Measurements from ENCODE around the gene GNAZ. TPM values are rescaled to one million over a fixed set of nuclear protein-coding genes. Genes with fewer than 3 reads are reported as not detected.
A peak's percentile ranks its signal among the peaks of the same experiment; 100 is the strongest.

GNAZ gene
- total and polyA plus RNA-seq, 2 of the 8 experiments (the other 6 are each of a cell fraction or from before 2014, with no cell fraction given): 6.6 to 9.6 TPM

DNA sequence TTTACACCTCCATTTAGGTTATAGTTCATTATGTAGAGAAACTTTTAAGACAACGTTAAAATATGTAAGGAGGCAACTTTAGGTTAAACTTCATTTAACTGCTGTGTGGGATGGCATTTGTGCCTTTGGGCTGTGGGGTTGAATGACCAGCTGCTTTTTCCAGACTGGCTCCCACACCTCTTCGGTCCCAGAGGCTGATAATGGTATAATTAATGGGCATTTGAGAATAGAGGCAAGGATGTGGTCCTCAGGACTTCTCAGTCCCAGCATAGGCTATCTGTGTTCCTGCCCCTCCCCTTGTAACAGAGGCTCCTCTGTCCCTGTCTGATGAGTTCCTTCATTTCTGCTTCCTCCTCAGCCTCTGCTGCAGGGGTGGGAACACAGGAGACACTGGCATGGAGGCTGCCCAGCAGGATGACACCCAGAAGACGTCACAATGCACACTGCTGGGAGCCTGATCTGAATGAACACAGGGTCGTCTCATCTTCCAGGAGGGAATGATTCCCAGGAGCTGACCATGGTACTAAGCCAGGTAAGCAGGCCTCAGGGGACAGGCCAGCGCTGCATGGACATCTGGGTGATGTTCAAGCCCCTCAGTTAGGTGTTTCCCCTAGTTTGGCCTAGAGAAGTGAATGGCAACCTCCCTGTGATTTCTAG is 17.1 kb upstream of the GNAZ start:
- no peaks in the 10 kb centered on the region for H4K20me1 ChIP-seq (replicated peaks in 1 of 2; ENCODE audit: control insufficient read depth in 1 of 2, insufficient read depth in 2 of 2, low read length in 2 of 2)
- no peak overlapping the region for H3K9ac ChIP-seq (replicated peaks in 1 of 4; ENCODE audit: extremely low read depth in 1 of 4, low read depth in 3 of 4, low read length in 3 of 4)
- H3K23me2 ChIP-seq (ENCODE audit: low read depth, low read length): no peaks in the 10 kb centered on the region
- H2BK120ac ChIP-seq (replicated peaks; ENCODE audit: low read depth, low read length): no peak overlapping the region
- no peak overlapping the region for H3K4ac ChIP-seq (replicated peaks; ENCODE audit: insufficient read length, low read depth, low read length)
- H2BK12ac ChIP-seq (ENCODE audit: low read depth, low read length): no peak overlapping the region
- H4K91ac ChIP-seq (replicated peaks; ENCODE audit: insufficient read length, low read length): no peak overlapping the region
- H3K4me1 ChIP-seq (replicated peaks in 1 of 4; ENCODE audit: control insufficient read depth in 3 of 4, insufficient read depth in 4 of 4, low read length in 3 of 4): no peaks in the 10 kb centered on the region
- H3K79me1 ChIP-seq (ENCODE audit: low read depth, low read length): no peaks in the 10 kb centered on the region
- no peak overlapping the region for H3K14ac ChIP-seq (ENCODE audit: insufficient read length)
- H3K23ac ChIP-seq (ENCODE audit: insufficient read length): no peak overlapping the region
- CTCF ChIA-PET (ENCODE audit: partially characterized antibody): interaction anchor here (0.5 kb wide), 1 partner anchor 8 kb away, joined by 3 read pairs; no protein-coding TSS in a partner anchor
- POLR2A ChIA-PET (ENCODE audit: partially characterized antibody): no interaction called here
- no peaks in the 10 kb centered on the region for H3K36me3 ChIP-seq (ENCODE audit: control insufficient read depth in 2 of 4, insufficient read depth in 4 of 4, low read length in 3 of 4)
- H3K9me3 ChIP-seq (ENCODE audit: insufficient read depth in 2 of 2, low read depth in 1 of 2, low read length in 1 of 2): no peaks in the 10 kb centered on the region
- FAIRE-seq (no peak), DNase-seq (ENCODE audit: low read depth in 1 of 2, low spot score in 2 of 2) (peak in 1 of 2 experiments; percentile 32)
- no peak overlapping the region for H4K8ac ChIP-seq (ENCODE audit: extremely low read depth, insufficient read depth, low read length)
- H3K79me2 ChIP-seq (ENCODE audit: control insufficient read depth in 1 of 2, insufficient read depth in 2 of 2, low read length in 2 of 2): no peaks in the 10 kb centered on the region
- H3K18ac ChIP-seq (ENCODE audit: extremely low read depth, low read length): no peak overlapping the region
- no peak overlapping the region for H2BK20ac ChIP-seq (ENCODE audit: low read length)
- H2AFZ ChIP-seq (ENCODE audit: low read length): no peak overlapping the region
- 49% methylated on average over 5 of the region's 5 CpGs; no CpG with 5 or more reads in 1 of the 2 experiments for WGBS, 2 experiments (ENCODE audit: extremely low coverage in 1 of 2, insufficient coverage in 1 of 2, insufficient read length in 1 of 2, insufficient replicate concordance in 2 of 2, low coverage in 1 of 2, low lambda C conversion rate in 2 of 2, missing lambda C conversion rate in 1 of 2)
- no peak overlapping the region for H2BK5ac ChIP-seq (ENCODE audit: low read depth, low read length)
- H4K5ac ChIP-seq (ENCODE audit: insufficient read length, low read depth, low read length): no peak overlapping the region
- no peak overlapping the region for H3K4me2 ChIP-seq (ENCODE audit: insufficient read depth in 1 of 2, low read depth in 2 of 2, low read length in 2 of 2)
- no peak overlapping the region for H2BK15ac ChIP-seq (ENCODE audit: low read length)
- peaks cover 0 to 7% (median 3%) of the 10 kb centered on the region in 4 experiments; a peak in 4 of 7 replicates for H3K27me3 ChIP-seq (replicated peaks in 1 of 4; ENCODE audit: control insufficient read depth in 3 of 4, extremely low read depth in 1 of 4, insufficient read depth in 3 of 4, low read length in 3 of 4)
- H3K56ac ChIP-seq (replicated peaks; ENCODE audit: insufficient read length, low read depth, low read length): no peak overlapping the region
- H3K27ac ChIP-seq (ENCODE audit: low read depth, low read length): no peak overlapping the region
- no peak overlapping the region for H3K4me3 ChIP-seq (ENCODE audit: extremely low read depth in 1 of 4, insufficient read depth in 2 of 4, low read depth in 3 of 4, low read length in 4 of 4)
- no peak overlapping the region for H2AK5ac ChIP-seq (ENCODE audit: low read depth, low read length)
- TF ChIP-seq NANOG (IDR thresholded peaks at IDR 0.05; ENCODE audit: insufficient read depth, low read depth, low read length, poor library complexity, severe bottlenecking): no peak
- no peak for TF ChIP-seq CHD2 (IDR thresholded peaks at IDR 0.05; ENCODE audit: low read length)
- TF ChIP-seq KDM4A (IDR thresholded peaks at IDR 0.05; ENCODE audit: low read depth, low read length, severe bottlenecking): no peak
- TF ChIP-seq HDAC2 (IDR thresholded peaks at IDR 0.05; ENCODE audit: borderline replicate concordance in 1 of 2, low read depth in 2 of 2, low read length in 2 of 2): no peak
- no peak for TF ChIP-seq YY1 (IDR thresholded peaks at IDR 0.05; ENCODE audit: low read depth, low read length)
- no peak for TF ChIP-seq CTBP2 (IDR thresholded peaks at IDR 0.05; ENCODE audit: borderline replicate concordance, insufficient read depth, insufficient read length, low read length)
- no peak for TF ChIP-seq MAFK (IDR thresholded peaks at IDR 0.05; ENCODE audit: low read depth, low read length)
- TF ChIP-seq RAD21 (IDR thresholded peaks at IDR 0.05 in 1 of 2, conservative IDR thresholded peaks at IDR 0.05 in 1 of 2; ENCODE audit: low read depth in 2 of 2, low read length in 2 of 2): no peak
- TF ChIP-seq ASH2L (IDR thresholded peaks at IDR 0.05; ENCODE audit: low read length): no peak
- TF ChIP-seq, protein P1, sequence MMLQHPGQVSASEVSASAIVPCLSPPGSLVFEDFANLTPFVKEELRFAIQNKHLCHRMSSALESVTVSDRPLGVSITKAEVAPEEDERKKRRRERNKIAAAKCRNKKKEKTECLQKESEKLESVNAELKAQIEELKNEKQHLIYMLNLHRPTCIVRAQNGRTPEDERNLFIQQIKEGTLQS (IDR thresholded peaks at IDR 0.05; ENCODE audit: insufficient read depth, low read depth, low read length): no peak
- no peak for TF ChIP-seq BCL11A (IDR thresholded peaks at IDR 0.05; ENCODE audit: low read depth in 2 of 2, low read length in 2 of 2)
- TF ChIP-seq RBBP5 (IDR thresholded peaks at IDR 0.05; ENCODE audit: borderline replicate concordance, low read depth, low read length): no peak
